Activated effector memory CD4-positive, alpha-beta T cell treated with anti-CD3 and anti-CD28 coated beads, Interleukin-2, amount 50 U/mL, for 16 hours (primary cell): Measurements from ENCODE around the gene PCP4.
A peak's percentile ranks its signal among the peaks of the same experiment; 100 is the strongest.

Experiments used
- DNase-seq: peaks from one replicate; pipeline ENCODE4 v3.0.0-alpha.2; 2020

Gene PCP4

DNA sequence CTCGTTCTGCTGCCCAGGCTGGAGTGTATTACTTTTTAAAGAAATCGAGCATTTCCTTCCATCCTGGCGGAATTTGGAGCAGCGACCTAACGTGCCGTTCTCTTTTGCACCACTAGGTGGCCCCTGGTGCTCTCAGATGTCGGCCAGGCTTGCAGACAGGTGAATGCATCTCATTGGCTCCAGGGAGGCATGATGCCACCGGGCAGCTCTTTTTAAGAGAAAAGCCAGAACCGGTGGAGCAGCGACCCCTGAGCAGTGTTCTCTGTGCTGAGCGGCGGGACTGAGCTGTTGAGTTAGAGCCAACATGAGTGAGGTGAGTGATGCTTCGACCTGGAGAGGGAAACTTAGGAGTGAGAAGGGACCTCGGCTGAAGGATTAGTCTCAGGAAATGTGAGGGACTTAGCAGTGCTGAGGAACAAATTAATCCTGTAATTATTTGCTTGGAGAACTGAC, at the start of gene PCP4:
TSS of gene PCP4 (plus strand) at position 241 of the 453 bp plus-strand sequence. CDS start at position 305, 64 bp downstream.
- peak; percentile 69 for DNase-seq

DNA sequence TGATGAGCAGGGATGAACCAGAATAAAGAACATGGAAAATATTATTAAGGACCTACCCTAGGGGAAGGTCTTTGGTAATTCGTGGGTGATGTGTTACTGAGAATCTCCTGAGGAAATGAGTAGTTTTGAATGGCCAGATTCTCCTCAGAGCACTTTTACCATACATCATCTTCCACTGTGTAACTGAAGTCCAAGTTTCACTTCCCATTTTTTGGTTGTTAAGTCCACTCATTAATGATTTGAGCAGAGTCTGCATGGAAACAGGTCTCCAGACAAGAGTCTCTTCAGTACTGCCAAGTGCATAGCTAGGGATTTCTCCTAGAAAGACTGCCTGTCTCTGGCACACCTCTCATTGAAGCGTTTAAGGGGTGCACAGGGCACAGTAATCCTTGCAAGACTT, 48.7 kb upstream of the PCP4 start:
- DNase-seq: no peak

DNA sequence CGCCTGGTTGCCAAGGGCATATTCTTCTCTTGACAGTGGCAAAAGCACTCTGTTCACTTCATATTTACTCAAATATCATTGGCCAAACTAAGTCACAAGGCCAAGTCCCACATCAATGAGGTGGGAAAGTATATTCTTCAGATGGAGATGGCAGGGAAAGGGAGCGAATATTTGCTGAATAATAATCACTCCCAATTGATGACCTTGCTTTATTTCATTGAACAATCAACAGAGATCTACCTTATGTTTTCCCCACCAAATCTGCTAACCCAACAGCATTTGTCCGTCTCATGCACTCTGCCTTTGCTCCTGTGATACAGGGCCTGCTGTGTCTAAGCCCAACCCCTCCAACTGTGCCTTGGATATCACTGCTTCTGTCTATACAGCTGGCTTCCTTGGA, 45.2 kb upstream of the PCP4 start:
- DNase-seq: no peak

DNA sequence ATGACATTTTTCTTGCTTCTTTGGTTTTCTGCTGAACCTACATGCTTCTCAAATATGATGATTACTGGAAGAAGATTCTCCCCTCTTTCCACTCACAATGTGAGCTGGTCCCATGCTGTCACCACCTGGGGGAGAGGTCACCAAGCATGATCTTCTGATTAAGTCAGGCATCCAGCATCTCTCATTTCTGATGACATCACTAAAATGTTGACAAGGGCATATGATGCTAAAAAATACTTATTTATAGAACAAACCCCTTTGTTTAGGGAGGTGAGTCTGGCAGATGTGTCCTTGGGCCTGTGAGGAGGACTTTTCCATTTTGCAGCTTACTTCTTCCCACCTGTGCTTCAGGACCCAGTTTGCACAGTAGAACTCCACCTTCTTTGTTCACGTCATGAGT, 42.0 kb upstream of the PCP4 start:
- DNase-seq: no peak

DNA sequence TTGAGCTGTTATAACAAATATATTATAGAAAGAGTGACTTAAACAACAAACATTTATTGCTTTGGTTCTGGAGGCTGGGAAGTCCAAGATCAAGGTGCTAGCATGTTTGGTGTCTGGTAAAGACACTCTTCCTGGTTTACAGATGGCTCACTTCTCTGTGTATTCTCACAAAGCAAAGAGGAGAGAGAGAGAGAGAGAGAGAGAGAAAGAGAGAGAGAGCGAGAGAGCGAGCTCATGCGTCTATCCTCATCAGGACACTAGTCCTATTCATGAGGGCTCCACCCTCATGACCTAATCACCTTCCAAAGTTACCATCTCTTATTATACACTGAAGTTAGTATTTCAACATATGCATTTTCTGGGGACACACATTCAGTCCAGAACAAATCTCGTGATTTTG, 32.7 kb upstream of the PCP4 start:
- no peak for DNase-seq

DNA sequence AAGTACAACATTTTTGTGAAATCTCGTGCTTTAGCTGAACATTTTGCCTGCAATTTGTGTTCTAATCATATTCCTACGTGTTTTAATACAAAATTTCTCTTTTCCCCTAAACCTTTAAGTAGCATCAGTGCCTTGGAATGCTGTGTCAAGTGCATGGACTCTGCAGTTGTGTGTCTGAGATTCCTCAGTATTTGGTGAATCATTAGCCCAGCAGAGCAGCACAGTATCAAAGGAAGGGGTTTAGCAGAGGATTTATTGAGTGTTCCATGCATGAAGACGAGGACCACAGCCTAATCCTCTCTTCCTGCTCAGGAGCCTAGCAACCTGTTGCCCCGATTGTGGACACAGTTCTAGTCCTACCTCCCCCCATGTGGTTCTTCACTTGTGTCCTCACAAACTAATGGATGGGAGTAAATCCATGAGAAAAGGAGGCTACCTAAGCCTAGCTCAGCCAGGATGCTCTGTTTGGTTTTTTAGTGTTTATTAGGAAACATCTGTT, 29.3 kb upstream of the PCP4 start:
- no peak for DNase-seq

DNA sequence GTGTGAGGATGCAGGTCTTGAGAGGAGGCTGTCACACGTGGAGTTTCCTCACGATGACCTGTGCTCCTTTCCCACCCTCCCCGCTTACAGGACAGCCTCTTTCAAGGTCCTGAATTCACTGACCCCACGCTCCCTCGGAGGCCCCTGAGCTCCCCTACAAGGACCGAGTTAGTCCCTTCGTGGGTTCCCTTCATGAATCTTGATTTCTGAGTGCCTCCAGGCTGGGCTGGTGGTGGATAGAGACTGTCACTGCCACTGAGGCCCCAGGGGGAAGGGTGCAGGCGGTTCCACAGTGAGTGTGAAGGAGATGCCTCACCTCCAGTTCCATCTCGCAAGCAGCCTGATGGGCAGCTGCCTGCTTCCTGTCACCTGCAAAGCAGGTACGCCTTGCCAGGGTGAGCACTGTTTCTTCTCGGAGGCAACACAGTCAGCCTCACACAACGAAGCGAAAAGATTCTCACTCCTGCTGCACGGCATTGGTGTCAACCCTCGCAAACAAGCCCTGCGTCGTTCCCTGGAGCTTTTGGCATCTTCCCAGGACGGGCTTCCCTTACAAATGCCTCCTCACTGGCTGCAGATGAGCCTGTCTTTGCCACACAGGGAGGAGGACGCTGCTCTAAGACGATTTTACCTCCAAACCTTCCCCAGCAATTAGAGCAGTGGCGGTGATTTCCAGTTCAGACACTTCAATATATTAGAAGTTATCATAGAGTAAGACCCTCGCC, 26.7 kb upstream of the PCP4 start:
- DNase-seq: no peak

DNA sequence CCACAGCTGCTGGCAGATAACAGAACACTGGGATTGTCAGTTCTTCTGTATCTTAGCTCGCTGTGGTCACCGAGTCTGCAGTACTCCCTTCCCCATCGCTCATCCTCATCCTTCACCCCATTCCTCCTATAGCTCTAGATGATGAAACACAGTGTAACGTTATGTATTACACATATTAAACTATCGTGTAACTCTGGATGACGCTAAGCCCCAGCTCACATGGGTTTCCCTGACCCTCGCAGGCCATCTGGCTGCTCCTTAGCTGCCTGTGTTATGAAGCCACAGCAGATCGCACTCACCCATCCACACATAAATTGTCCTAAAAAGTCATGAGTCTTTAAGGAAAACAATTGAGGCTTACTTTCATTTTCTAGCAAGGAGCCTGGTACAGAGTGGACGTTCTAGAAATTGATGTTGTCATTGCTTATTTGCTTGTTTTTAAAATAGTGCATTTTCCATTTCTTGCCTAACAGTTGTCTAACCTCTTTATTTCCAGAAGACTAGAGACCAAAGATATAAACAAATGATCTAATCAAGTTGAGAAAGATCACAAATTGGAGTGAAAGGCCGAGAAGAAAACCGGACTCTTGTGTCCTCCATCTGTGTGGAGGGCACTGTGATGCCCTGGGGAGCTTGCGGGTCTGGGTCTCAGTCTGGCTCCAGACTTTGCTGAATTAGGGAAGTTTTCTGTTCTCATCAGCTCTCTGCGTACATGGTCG, 24.3 kb upstream of the PCP4 start:
- no peak for DNase-seq

DNA sequence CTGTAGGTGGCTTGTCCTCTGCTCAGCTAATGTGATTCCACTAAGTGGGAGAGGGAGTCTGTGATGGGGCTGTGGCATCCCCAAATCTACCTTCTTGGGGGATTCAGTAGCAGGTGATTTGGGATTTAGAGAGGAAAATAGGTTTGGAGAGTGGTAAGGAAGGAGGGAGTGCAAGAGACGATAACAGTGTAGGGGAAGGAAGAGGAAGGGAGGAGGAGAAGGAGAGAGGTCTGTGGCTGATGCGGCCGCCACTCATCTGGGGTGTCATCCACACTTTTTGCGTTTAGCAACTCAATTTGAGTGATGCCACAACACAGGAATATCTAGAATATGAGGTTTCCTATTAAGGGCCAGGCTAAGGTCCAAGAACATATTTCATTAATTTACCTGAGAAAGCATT, 23.8 kb upstream of the PCP4 start:
- no peak for DNase-seq

DNA sequence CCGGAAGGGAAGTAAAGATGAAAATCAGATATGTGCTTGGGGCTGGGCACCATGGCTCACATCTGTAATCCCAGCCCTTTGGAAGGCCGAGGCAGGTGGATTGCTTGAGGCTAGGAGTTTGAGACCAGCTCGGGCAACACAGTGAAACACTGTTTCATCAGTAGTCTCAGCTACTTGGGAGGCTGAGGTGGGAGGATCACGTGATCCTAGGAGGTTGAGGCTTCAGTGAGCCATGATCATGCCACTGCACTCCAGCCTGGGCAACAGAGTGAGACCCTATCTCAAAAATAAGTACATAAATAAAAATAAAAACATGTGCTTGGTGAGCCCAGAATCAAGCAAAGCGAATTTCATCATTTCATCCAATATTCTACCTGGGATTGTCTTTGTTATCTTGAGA, 23.3 kb upstream of the PCP4 start:
- DNase-seq: no peak

DNA sequence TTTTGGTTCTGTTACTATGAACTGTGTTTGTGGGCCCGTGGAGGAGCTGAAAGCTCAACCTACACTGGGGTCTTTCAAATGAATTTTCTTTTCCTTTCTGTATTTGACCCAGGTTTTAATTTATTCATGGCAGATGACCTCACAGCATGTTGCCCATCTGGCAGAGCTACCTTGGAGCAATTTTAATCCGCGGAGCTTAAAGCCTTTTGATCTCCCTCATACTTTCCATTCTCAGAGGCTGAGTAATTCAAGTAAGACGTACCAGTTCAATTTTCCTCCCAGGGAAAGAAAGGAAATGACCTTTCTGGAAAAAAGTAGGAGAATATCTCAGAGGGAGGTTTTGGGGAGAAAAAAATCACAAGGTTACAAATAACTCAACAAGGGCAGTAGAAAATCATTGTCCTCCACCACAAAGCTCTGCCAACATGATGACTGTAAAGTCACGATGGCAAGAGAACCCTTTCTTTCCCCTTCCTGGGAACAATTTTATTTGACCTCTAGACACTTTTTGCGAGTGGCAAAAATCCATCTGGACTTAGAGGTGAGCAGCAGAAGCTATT, 21.6 kb upstream of the PCP4 start:
- no peak for DNase-seq

DNA sequence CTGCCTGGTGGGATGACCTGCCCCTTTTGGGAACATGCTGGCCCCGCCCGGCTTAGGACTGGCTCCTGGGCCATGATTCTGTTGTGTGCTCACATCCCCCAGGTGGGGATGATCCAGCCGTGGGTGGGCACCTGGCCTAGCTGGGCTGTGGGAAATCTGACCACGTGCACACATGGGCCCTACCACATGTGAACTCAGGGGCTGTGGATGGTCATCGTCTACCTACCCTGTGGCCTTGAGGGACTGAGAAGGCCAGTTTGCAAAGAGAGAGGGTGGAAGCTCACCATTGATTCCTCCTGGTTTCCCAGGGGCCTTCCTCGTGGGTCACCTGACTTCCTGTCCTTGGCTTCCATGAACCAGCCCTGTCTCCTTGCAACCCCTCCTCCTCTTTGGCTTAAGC, 19.4 kb upstream of the PCP4 start:
- no peak for DNase-seq

DNA sequence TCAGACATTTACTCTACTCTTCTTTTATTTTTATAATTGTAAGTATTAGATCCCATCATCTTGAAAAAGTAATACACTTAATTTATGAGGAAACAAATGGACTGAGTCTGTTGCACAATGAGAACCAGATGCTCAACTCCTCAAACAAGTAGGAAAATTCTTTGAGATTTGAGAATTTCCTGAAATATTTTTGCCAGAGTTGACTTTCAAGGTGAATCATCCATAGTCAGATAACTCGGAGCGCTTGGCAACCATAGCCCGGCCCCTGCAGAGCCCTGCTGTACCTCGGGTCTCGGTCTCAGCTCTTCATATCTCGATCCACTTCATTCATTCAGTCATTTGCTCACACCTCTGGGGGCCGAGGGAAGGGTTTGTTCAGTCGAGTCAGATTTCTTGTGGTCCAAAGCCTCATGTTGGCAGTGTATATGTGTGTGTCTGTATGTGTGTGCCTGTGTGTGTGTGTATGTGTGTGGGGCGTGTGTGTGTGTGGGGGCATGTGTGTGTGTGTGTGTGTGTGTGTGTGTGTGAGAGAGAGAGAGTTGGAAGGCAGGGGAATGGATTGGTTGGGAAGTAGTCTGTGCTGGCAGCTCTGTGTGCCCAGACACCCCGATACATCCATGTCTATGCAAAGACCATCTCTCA, 18.1 kb upstream of the PCP4 start:
- DNase-seq: no peak

DNA sequence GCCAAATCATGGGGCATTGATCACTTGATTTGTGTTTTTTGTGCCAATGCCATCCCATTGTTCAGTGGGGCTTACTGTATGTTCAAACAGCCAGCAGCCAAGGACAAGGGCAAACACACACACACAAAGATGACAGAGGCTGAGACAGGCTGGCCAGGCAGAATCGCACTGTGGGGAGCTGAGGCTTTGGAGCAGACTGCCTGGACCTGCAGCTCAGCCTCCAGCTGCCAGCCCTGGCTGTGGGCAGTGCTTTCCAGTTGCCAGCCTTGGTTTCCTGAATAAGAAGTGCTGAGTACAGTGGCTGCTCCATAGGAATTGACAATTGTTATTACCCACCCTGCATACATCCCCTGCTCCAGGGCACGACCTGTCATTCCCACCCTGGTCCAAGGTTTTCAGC, 16.9 kb upstream of the PCP4 start:
- no peak for DNase-seq

DNA sequence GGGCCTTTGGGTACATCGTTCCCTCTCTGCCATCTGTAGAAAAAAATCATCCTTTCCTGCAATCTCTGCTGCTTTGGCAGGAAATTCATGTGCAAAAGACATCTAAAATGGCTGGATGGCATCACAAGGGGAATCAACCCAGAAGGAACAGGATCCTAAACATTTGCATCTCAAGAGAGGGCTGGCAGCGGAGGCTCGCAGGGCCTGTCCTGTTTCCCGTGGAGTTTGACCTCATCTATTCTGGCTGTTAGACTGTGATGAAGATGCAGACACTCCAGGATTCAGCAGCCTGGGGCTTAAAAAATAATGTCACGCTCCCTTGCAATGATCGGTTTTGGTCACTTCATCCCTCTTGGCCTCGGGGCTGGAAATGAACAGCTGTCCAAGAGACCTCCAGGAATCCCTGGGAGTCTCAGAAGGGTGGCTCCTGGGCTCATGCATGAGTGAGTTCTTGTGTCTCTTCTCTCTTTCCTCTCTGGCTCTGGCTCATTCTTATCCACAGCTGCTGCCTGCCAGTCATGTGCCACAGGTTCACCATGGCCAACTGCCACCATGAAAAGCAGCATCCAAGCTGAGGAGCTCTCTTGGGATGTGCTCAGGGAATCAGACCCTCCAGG, 16.1 kb upstream of the PCP4 start:
- no peak for DNase-seq

DNA sequence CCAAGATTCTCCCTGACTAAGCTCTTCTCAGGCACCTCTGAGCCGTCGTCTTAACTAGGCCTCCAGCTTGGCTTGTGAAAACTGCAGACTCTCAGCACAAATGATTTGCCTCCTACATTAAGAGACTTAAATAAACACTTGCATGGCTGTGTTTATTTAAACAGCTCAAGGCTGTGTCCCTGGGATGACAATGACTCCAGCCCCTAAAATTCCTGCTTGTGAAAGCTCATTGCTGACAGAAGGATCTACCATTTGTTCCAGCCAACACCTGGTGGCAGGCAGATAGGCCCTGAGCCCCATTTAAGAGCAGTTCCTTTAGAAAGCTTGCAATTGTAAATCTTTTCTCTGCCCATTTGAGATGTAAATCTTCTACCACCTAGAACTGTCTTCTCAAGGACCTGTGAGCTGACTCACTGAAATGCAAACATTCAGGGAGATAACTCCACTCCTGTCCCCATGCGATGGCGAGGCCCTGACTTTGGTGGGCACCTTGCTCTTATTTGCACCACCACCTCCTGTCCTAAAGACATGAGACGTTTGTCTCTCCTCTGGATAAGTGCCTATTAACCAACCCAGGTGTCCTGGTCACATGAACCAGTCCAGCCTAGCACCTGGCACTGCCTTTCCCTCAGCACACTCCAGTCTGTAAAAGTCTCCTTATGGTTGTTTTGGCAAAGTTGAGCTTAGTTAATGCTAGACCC, 15.1 kb upstream of the PCP4 start:
- DNase-seq: no peak

DNA sequence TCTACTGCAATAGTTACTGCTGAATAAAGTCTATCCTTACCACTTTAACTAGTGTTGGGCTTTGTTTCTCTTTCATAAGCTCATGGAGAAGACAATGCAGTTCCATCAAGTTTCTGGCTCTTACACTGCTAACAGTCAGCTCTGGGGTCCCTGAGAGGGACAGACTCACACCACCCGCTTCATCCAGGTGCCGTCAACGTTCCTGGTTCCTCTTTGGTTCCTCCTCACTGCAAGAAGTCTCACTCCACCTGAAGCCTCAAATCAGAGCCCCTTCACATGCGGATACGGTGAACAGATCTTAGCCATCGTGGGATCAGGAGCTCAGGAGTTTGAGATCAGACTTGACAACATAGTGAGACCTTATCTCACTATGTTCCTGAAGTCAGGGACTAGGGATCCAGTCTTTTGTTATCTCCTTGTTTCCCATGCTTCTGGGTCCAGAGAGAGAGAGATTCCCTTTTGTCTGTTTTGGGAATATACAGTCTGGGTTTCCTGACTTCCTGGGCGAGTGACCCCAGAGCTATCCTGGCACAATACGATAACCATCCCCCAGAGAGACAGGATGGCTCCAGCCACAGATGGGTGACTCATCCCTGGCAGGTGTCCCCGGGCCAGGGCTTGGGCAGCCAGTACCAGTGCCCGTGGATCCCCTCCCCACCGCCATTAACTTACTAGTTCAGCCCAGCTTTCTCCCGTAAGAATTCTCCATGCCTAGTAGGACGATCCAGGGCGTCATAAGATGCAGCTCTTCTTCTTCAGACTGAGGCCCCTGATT, 14.3 kb upstream of the PCP4 start:
- DNase-seq: no peak

DNA sequence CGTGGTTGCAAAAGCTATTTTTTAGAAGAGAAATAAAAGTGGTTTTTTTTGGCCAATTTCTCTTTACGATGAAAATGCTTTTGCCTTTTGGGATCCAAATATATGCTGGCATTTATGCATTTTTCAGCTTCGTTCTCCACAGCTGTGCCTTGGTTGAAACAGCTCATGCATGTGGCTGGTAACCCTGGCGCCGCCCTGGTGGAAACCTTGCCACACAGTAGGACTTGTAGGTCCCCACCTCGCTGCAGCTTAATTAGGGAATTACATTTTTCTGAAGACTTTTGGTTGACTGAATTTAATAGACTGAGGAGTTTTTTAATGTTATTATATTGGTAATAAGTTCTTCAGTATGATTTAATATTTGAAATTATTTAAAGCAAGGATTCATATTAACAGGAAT, 12.7 kb upstream of the PCP4 start:
- DNase-seq: no peak

DNA sequence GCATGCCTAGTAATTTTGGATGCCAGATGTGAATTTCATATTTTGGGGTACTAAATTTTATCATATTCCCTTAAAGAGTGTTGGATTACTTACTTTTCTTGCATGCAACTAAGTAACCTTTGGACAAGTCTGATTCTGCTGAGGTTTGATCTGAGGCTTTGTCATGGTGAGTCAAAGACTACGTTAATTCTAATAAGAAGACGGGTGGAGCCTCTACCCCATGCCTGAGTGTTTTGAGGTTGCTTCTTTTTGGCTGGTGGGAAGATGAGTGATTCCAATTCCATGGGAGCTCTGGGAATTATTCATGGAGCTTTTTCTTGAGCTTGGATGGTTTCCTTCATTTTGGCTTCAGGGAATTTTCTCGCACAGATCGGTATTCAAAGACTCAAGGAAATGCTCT, 11.6 kb upstream of the PCP4 start:
- DNase-seq: no peak

DNA sequence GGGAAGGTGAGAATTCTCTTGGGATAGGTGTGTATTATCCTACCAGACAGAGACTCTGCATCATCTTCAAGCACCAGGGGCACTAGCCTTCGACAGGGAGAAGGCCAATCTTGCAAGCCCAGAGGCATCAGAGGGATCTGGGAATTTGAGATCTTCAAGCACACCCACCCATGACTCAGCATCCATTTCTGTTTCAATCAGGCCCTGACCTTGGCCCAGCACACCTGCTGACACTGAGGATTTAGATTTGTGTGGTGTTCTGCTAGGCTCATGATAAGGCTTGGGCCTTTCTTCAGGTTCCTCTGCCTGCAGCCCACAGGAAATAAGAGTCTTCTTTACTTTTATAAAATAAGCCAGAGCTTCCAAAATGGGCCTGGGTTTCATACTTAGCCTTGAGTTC, 6.6 kb upstream of the PCP4 start:
- DNase-seq: no peak

DNA sequence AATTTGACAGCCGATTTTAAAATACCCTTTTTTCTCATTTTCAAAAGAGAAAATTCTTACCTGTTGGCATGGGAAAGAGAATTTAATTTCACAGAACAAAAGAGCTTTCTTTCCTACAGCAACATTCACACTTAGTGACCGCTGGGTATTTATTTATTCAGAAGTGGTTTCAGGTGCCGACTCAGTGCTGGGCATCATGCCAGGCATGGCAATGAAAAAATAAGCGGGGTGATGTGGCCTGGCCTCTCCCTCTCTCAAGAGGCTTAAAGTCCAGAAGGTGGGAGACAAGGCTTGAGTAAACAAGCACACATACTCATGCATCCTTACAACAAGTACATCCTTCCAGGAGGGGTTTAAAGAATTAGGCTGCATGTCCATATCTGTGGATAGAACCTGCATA, 4.1 kb upstream of the PCP4 start:
- no peak for DNase-seq

DNA sequence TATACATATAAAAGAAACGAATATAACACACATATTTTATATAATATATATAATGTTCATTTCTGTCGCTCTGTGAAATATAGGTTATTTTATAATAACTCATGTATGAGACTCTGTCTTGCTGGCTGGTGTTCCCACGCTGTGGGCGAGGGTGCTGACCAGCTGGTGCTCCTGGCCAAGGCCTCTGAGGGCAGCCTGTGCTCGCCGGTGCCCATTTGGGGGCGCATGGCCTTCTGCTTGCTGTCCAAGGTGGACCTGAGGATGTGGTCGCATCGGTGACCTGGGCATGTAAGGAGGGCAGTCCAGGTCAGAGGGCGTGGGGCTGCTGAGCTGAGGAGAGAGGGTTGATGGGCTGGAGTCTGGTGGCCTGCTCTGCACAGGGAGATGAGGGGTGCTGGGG, 1.1 kb upstream of the PCP4 start:
- no peak for DNase-seq
